Ishikawa (cell line): ENCODE data around the gene FLT1.

ENCODE experiments used
- CEBPB ChIP-seq: IDR thresholded peaks from 2 replicates; pipeline ENCODE4 v1.6.1; 2012
- CREB1 ChIP-seq: IDR thresholded peaks from 2 replicates; pipeline ENCODE4 v1.6.1; 2012; ENCODE audit warnings: low read depth
- EGR1 ChIP-seq: IDR thresholded peaks from 2 replicates; pipeline ENCODE4 v1.6.1; 2012
- EP300 ChIP-seq: IDR thresholded peaks from 2 replicates; pipeline ENCODE4 v1.6.1; 2012; ENCODE audit warnings: borderline replicate concordance
- FOXM1 ChIP-seq: IDR thresholded peaks from 2 replicates; pipeline ENCODE4 v1.6.1; 2012; ENCODE audit warnings: low read depth, borderline replicate concordance
- NFIC ChIP-seq: IDR thresholded peaks from 2 replicates; pipeline ENCODE4 v1.6.1; 2012
- RAD21 ChIP-seq: IDR thresholded peaks from 2 replicates; pipeline ENCODE4 v1.6.1; 2012; ENCODE audit warnings: low read depth
- TAF1 ChIP-seq: IDR thresholded peaks from 2 replicates; pipeline ENCODE4 v1.6.1; 2012; ENCODE audit warnings: low read depth, mild to moderate bottlenecking
- USF1 ChIP-seq: IDR thresholded peaks from 2 replicates; pipeline ENCODE4 v1.6.1; 2012
- YY1 ChIP-seq: IDR thresholded peaks from 2 replicates; pipeline ENCODE4 v1.6.1; 2012; ENCODE audit warnings: low read depth

GRCh38 chr13:28370448-28370847, 124.5 kb downstream of the FLT1 start:
- no peak for TF ChIP-seq RAD21
- no peak for TF ChIP-seq CREB1
- no peak for TF ChIP-seq NFIC
- no peak for TF ChIP-seq CEBPB
- TF ChIP-seq TAF1, result no peak
- no peak for TF ChIP-seq YY1
- TF ChIP-seq EP300, result no peak
- TF ChIP-seq USF1, result no peak
- no peak for TF ChIP-seq FOXM1
- no peak for TF ChIP-seq EGR1
